DMS79 treated with DMSO at 0.1 percent for 48 hours (cell line): ENCODE measurements around the gene COL6A3.

ENCODE experiments used
- DNase-seq: peaks from one replicate; lab custom pipeline; 2025; lab: John Stamatoyannopoulos, UW

COL6A3 gene

GRCh38 chr2:237345891-237346640, 67.9 kb downstream of the COL6A3 start:
- no peak for DNase-seq

- no peak for DNase-seq
Observed at GRCh38 chr2:237345411-237345810, 68.6 kb downstream of the COL6A3 start.

GRCh38 chr2:237344942-237345341, 69.0 kb downstream of the COL6A3 start:
- DNase-seq = no peak

GRCh38 chr2:237343993-237344392, 70.0 kb downstream of the COL6A3 start:
- no peak for DNase-seq

GRCh38 chr2:237341872-237342271, 72.1 kb downstream of the COL6A3 start:
- no peak for DNase-seq

GRCh38 chr2:237337586-237337985, 76.4 kb downstream of the COL6A3 start:
- DNase-seq = no peak

- no peak for DNase-seq
Observed at GRCh38 chr2:237336131-237336530, 77.8 kb downstream of the COL6A3 start.

- DNase-seq = no peak
Observed at GRCh38 chr2:237333748-237334147, 80.2 kb downstream of the COL6A3 start.

GRCh38 chr2:237330541-237330940, 83.4 kb downstream of the COL6A3 start:
- DNase-seq = no peak

GRCh38 chr2:237327175-237327950, 86.6 kb downstream of the COL6A3 start:
- DNase-seq = no peak

- DNase-seq = no peak
Observed at GRCh38 chr2:237326266-237327171, 87.4 kb downstream of the COL6A3 start.

GRCh38 chr2:237324837-237325236, 89.1 kb downstream of the COL6A3 start:
- no peak for DNase-seq

- no peak for DNase-seq
Observed at GRCh38 chr2:237324405-237324831, 89.5 kb downstream of the COL6A3 start.

GRCh38 chr2:237323656-237324055, 90.3 kb downstream of the COL6A3 start:
- DNase-seq = no peak

- no peak for DNase-seq
Observed at GRCh38 chr2:237322564-237322963, 91.4 kb downstream of the COL6A3 start.

- DNase-seq = no peak
Observed at GRCh38 chr2:237321746-237322145, 92.2 kb downstream of the COL6A3 start.

GRCh38 chr2:237320801-237321560, 93.0 kb downstream of the COL6A3 start:
- DNase-seq = no peak

GRCh38 chr2:237319887-237320286, 94.1 kb downstream of the COL6A3 start:
- no peak for DNase-seq

GRCh38 chr2:237319086-237319820, 94.7 kb downstream of the COL6A3 start:
- DNase-seq = no peak

- DNase-seq = no peak
Observed at GRCh38 chr2:237316339-237316738, 97.6 kb downstream of the COL6A3 start.

GRCh38 chr2:237315829-237316225, 98.1 kb downstream of the COL6A3 start:
- DNase-seq = no peak
